ENCODE results near the gene ACER3. TPM values are rescaled to one million over a fixed set of nuclear protein-coding genes. Genes with fewer than 3 reads are reported as not detected.

Gene ACER3
- total RNA-seq, 4 donors from 2014 or later: 19.0 to 26.6 (median 22.0) TPM

- DNase-seq (ENCODE audit: low spot score) (peak; percentile 10), ATAC-seq (ENCODE audit: low FRiP score) (no peak)
- TF ChIP-seq CTCF (IDR thresholded peaks at IDR 0.05): no peak
These were observed 214.0 kb downstream of the ACER3 start for GRCh38 chr11:77074626-77075221.

- DNase-seq (ENCODE audit: low spot score) (no peak), ATAC-seq (ENCODE audit: low FRiP score) (no peak)
- no peak for TF ChIP-seq CTCF (IDR thresholded peaks at IDR 0.05)
These were observed 214.7 kb downstream of the ACER3 start for GRCh38 chr11:77075425-77075905.

Other genes with a start within 250 kb of the ACER3 start
- 100 to 1,000 TPM in 1 of 4 donors, 10 to 100 TPM in 3; 18.7 to 222 (median 68.7) TPM for gene LRRC32, start 190.2 kb upstream of the ACER3 start, total RNA-seq
- 100 to 1,000 TPM; 153 to 281 (median 161) TPM for gene TSKU, start 77.6 kb upstream of the ACER3 start, total RNA-seq
- not detected for gene B3GNT6, start 173.5 kb downstream of the ACER3 start, total RNA-seq
- 1 to 10 TPM; 3.3 to 8.5 (median 4.7) TPM for gene CAPN5, start 206.1 kb downstream of the ACER3 start, total RNA-seq
- not detected for gene OMP, start 241.9 kb downstream of the ACER3 start, total RNA-seq

All from omental fat pad (tissue), 4 donors.